ENCODE data around the gene EFHD2.

GRCh38 chr1:15456313-15456954 lies 46.7 kb downstream of the EFHD2 start, which contains the start of gene CELA2A:
- no peak for TF ChIP-seq POLR2A (IDR thresholded peaks at IDR 0.05)
- no peak for TF ChIP-seq CTCF (IDR thresholded peaks at IDR 0.05)
